Gastrocnemius medialis (tissue), 4 donors: ENCODE results near the gene TFDP2. TPM values are rescaled to one million over a fixed set of nuclear protein-coding genes. Genes with fewer than 3 reads are reported as not detected.

Source experiments
- ATAC-seq, 2 donors: fragments of 150-250 bp; one replicate each; pipeline ENCODE4 v1.9.1; 2016
- DNase-seq, 2 donors: peaks; one replicate each; pipeline ENCODE4 v3.0.0-alpha.2; 2019
- H3K27ac ChIP-seq, 4 donors: fragments of 200-600 bp; sonication (generic); 1 replicate in 1 of 4; 2 replicates in 3 of 4; pipeline ENCODE4 v1.5.1; 2016 to 2018; ENCODE audit warnings: mild to moderate bottlenecking in 2 of 4, moderate library complexity in 1 of 4
- H3K27me3 ChIP-seq, 3 donors: fragments of 200-600 bp; sonication (generic) in 2 of 3; 1 replicate in 1 of 3; 2 replicates in 2 of 3; pipeline versions ENCODE4 v1.5.1 to v1.6.0; 2016 to 2019; ENCODE audit warnings: mild to moderate bottlenecking in 1 of 3, moderate library complexity in 1 of 3
- H3K36me3 ChIP-seq, 2 donors: fragments of 200-600 bp; sonication (generic) in 1 of 2; one replicate each; pipeline ENCODE4 v1.5.1; 2017 to 2018
- H3K4me1 ChIP-seq, 2 donors: fragments of 200-600 bp; sonication (generic) in 1 of 2; one replicate each; pipeline ENCODE4 v1.5.1; 2016 to 2017; ENCODE audit warnings: mild to moderate bottlenecking in 2 of 2
- H3K4me3 ChIP-seq, 4 donors: fragments of 200-600 bp; sonication (generic) in 3 of 4; 1 replicate in 1 of 4; 2 replicates in 3 of 4; pipeline ENCODE4 v1.5.1; 2016 to 2019; ENCODE audit warnings: mild to moderate bottlenecking in 2 of 4
- H3K9me3 ChIP-seq, 3 donors: fragments of 200-600 bp; sonication (generic) in 2 of 3; 1 replicate in 1 of 3; 2 replicates in 2 of 3; pipeline ENCODE4 v1.5.1; 2016 to 2019
- CTCF ChIP-seq, 5 experiments: fragments of 450-650 bp in 3 of 5; fragments of 200-600 bp in 2 of 5; sonication (generic) in 2 of 5; IDR thresholded peaks in 4 of 5; conservative IDR thresholded peaks in 1 of 5; 1 replicate in 4 of 5; 2 replicates in 1 of 5; pipeline ENCODE4 v1.5.1; 2016 to 2019; ENCODE audit warnings: antibody characterized with exemption in 5 of 5, mild to moderate bottlenecking in 3 of 5, moderate library complexity in 3 of 5
- POLR2A ChIP-seq, 2 donors: fragments of 450-650 bp; IDR thresholded peaks; one replicate each; pipeline ENCODE4 v1.6.1; 2017; ENCODE audit warnings: antibody characterized with exemption in 2 of 2, mild to moderate bottlenecking in 2 of 2, moderate library complexity in 2 of 2
- in situ Hi-C, 4 donors: fragments of 200-750 bp; cut with MboI; loops; one replicate each; pipeline versions ENCODE4 v1.15.0 to v1.8.0; 2017; ENCODE audit warnings: low sequenced_read_pairs in 4 of 4
- intact Hi-C: fragments of 100-400 bp; cut with DNase I; formaldehyde crosslinking; loops from one replicate; pipeline ENCODE4 v1.15.1; 2023; ENCODE audit warnings: low total_unique reads
- total RNA-seq, 4 donors: library from RNA; depleted of rRNA; stranded (reverse); fragments of >200 nt; gene quantifications; one replicate each; pipeline versions ENCODE4 v1.1.0 to v1.2.3, GENCODE V29; 2016

The TFDP2 gene
- total RNA-seq, 4 donors from 2014 or later, result 43.0 to 125 (median 52.4) TPM

- in situ Hi-C loops, result loop anchor here in 3 of 4 donors (25.0 kb wide), 1 partner anchor 336 kb away; no protein-coding TSS in a partner anchor
Observed at GRCh38 chr3:141950572-141951493, 198.5 kb downstream of the TFDP2 start.

DNA sequence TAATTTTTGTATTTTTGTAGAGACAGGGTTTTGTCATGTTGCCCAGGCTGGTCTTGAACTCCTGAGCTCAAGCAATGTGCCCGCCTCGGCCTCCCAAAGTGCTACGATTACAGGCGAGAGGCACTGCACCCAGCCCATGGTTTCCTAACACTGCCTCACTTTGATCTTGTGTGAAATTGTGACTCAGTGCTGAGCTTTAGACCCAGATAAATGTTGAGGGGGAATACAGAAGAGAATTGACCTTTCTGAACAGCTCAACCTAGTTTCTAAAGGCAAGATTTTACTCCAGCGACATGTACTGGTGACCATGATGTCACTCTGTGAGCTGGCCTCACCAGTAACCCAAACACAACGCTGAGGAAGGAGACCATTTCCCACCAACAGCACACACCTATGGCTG is 199.4 kb downstream of the TFDP2 start:
- Histone ChIP-seq H3K9me3 (no peaks in the 10 kb centered on the region), H3K4me1 (no peaks in the 10 kb centered on the region), H3K36me3 (peaks cover 0 to 8% of the 10 kb centered on the region in 2 donors), H3K27ac (no peak overlapping the region), H3K27me3 (no peaks in the 10 kb centered on the region), H3K4me3 (no peak overlapping the region)
- TF ChIP-seq POLR2A (IDR thresholded peaks at IDR 0.05) (no peak), CTCF (IDR thresholded peaks at IDR 0.05 in 4 of 5, conservative IDR thresholded peaks at IDR 0.05 in 1 of 5) (no peak)
- in situ Hi-C loops (loop anchor here in 3 of 4 donors (25.0 kb wide), 1 partner anchor 337 kb away; no protein-coding TSS in a partner anchor), intact Hi-C loops (no loop called here)
- DNase-seq (no peak), ATAC-seq (no peak)

More at GRCh38 chr3:141950572-141951493, 198.5 kb downstream of the TFDP2 start:
- TF ChIP-seq CTCF (IDR thresholded peaks at IDR 0.05 in 4 of 5, conservative IDR thresholded peaks at IDR 0.05 in 1 of 5), result no peak
- TF ChIP-seq POLR2A (IDR thresholded peaks at IDR 0.05), result no peak
- H3K4me3 ChIP-seq, result no peak overlapping the region
- DNase-seq (no peak), ATAC-seq (no peak)
- H3K4me1 ChIP-seq, result no peaks in the 10 kb centered on the region
- H3K27ac ChIP-seq, result no peak overlapping the region
- H3K36me3 ChIP-seq, result peaks cover 0 to 8% of the 10 kb centered on the region in 2 donors
- intact Hi-C loops, result no loop called here
- H3K27me3 ChIP-seq, result no peaks in the 10 kb centered on the region
- H3K9me3 ChIP-seq, result no peaks in the 10 kb centered on the region

DNA sequence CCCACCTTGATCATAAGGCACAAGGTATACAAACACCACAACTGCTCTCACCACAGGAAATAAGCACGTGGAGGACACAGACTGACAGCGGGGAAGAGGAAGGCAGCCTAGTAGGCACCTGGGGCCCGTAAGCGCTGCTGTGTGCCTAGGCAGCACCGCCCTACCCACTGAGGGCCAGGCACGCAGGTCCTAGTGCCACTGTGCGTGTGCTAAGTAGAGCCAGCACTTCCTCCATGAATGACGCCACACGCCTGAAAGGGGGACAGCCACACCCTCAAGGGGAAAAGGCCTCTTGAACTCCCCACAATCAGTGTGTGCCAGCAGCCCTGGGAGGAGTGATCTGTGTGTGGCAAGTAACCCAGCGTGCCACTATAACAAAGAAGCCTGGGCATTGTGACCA is 199.9 kb downstream of the TFDP2 start:
- Histone ChIP-seq H3K27ac (no peak overlapping the region), H3K36me3 (peaks cover 0 to 8% of the 10 kb centered on the region in 2 donors), H3K4me1 (no peaks in the 10 kb centered on the region), H3K4me3 (no peak overlapping the region), H3K9me3 (no peaks in the 10 kb centered on the region), H3K27me3 (no peaks in the 10 kb centered on the region)
- ATAC-seq (no peak), DNase-seq (no peak)
- TF ChIP-seq POLR2A (IDR thresholded peaks at IDR 0.05) (no peak), CTCF (IDR thresholded peaks at IDR 0.05 in 4 of 5, conservative IDR thresholded peaks at IDR 0.05 in 1 of 5) (no peak)
- in situ Hi-C loops, result no loop called here
- intact Hi-C loops, result no loop called here

DNA sequence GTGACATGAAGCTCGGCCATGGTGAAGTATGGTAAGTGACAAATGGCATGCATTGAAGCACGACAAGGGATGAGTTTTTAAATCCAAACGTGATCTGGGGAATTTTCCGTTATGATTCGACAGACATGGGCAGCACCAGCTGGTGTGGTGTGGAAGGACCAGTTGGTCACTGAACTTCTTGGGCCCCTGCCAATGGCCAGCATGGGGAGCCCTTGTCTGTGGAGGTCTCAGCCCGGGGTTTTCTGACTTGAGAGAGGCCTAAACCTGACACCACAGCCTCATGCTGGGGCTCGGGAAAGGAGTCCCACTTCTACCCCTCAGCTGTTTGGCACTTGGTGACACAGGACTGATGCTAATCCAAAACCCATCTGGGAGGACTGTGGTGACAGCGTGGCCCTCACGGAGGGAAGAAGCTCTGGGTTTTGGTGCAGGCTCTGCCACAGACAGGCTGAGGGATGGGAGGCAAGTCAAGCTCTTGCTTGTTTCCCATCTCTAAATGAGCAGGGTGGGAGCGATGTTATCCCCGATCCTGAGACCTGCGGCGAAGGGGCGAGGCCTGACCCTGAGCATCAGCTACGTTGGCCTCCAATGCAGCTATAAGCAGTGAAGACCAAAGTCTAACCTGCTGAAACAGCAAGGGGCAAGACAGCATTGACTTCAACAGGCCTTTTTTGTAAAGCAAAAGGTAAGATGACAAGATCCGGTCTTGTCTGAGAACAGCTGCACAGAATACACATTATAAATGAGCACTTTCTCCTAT is 203.4 kb downstream of the TFDP2 start:
- TF ChIP-seq POLR2A (IDR thresholded peaks at IDR 0.05), result no peak
- no peak for TF ChIP-seq CTCF (IDR thresholded peaks at IDR 0.05 in 4 of 5, conservative IDR thresholded peaks at IDR 0.05 in 1 of 5)
- no peak for ATAC-seq

More for the DNA sequence above, 203.4 kb downstream of the TFDP2 start:
- Histone ChIP-seq H3K4me3 (no peak overlapping the region), H3K9me3 (no peaks in the 10 kb centered on the region), H3K36me3 (no peaks in the 10 kb centered on the region), H3K27ac (no peak overlapping the region), H3K4me1 (no peaks in the 10 kb centered on the region), H3K27me3 (no peaks in the 10 kb centered on the region)
- DNase-seq, result no peak
- in situ Hi-C loops, result no loop called here
- intact Hi-C loops, result no loop called here
